Naive B cell (primary cell): Measurements from ENCODE around the gene ASTE1. TPM values are rescaled to one million over a fixed set of nuclear protein-coding genes. Genes with fewer than 3 reads are reported as not detected.
"Not testable (repeated sequence)": the region's sequence is repeated elsewhere in the genome, so short reads cannot be mapped to it uniquely, and the experiment has no call there.

Experiments used
- ATAC-seq, 2 donors: fragments of 150-1000 bp; cut with Tn5 transposase; 2 replicates each; pipeline ENCODE4 v1.10.0; 2021; ENCODE audit warnings: low read depth in 2 of 2, mild to moderate bottlenecking in 2 of 2, moderate library complexity in 2 of 2
- DNase-seq: peaks from one replicate; pipeline ENCODE4 v3.0.0; 2022
- H3K27ac Mint-ChIP-seq, 6 donors: one replicate each; pipeline ENCODE4 v1.8.0; 2020 to 2022; ENCODE audit warnings: mild to moderate bottlenecking in 6 of 6, mixed read lengths in 6 of 6, moderate library complexity in 5 of 6, inconsistent platforms in 2 of 6
- H3K27me3 Mint-ChIP-seq, 3 donors: one replicate each; pipeline ENCODE4 v1.8.0; 2021 to 2022; ENCODE audit warnings: mixed read lengths in 3 of 3, mild to moderate bottlenecking in 1 of 3
- H3K36me3 Mint-ChIP-seq, 2 donors: one replicate each; pipeline ENCODE4 v1.8.0; 2020 to 2022; ENCODE audit warnings: mixed read lengths in 2 of 2, inconsistent platforms in 1 of 2, mild to moderate bottlenecking in 1 of 2
- H3K4me1 Mint-ChIP-seq, 3 donors: one replicate each; pipeline ENCODE4 v1.8.0; 2020 to 2022; ENCODE audit warnings: mixed read lengths in 3 of 3, inconsistent platforms in 1 of 3, mild to moderate bottlenecking in 1 of 3, moderate library complexity in 1 of 3
- H3K4me3 Mint-ChIP-seq, 8 donors: one replicate each; pipeline ENCODE4 v1.8.0; 2020 to 2022; ENCODE audit warnings: mild to moderate bottlenecking in 8 of 8, mixed read lengths in 8 of 8, moderate library complexity in 8 of 8, inconsistent platforms in 2 of 8
- H3K9me3 Mint-ChIP-seq, 7 donors: one replicate each; pipeline ENCODE4 v1.8.0; 2020 to 2022; ENCODE audit warnings: mixed read lengths in 7 of 7, mild to moderate bottlenecking in 5 of 7, inconsistent platforms in 2 of 7, moderate library complexity in 1 of 7
- polyA plus RNA-seq, 6 donors: library from polyadenylated mRNA; unstranded; fragments of 300-500 nt; fragmentation: Illumina TruSeq; gene quantifications; one replicate each; pipeline ENCODE4 v1.2.3, GENCODE V29; 2021; ENCODE audit warnings: low read depth in 6 of 6

ASTE1 gene
- polyA plus RNA-seq, 6 donors from 2014 or later: 20.0 to 52.4 (median 24.3) TPM

DNA sequence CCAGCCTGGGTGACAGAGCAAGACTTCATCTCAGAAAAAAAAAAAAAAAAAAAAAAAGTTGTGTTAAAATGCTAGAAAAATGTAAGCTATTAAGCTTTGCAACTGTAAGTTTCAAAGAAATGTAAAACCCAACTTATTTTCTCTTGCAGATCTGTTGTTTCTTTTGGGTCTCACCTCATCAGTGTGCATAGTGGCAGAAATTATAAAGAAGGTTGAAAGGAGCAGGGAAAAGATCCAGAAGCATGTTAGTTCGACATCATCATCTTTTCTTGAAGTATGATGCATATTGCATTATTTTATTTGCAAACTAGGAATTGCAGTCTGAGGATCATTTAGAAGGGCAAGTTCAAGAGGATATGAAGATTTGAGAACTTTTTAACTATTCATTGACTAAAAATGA lies 25.6 kb downstream of the ASTE1 start:
- Mint-ChIP-seq H3K4me3 (peak overlapping the region in 1 of 8 donors; percentile 25), H3K36me3 (peaks cover 0 to 14% of the 10 kb centered on the region in 2 donors), H3K9me3 (no peaks in the 10 kb centered on the region), H3K4me1 (no peaks in the 10 kb centered on the region), H3K27me3 (no peaks in the 10 kb centered on the region), H3K27ac (peak overlapping the region in 1 of 6 donors; percentile 31)
- DNase-seq: no peak
- ATAC-seq: no peak

DNA sequence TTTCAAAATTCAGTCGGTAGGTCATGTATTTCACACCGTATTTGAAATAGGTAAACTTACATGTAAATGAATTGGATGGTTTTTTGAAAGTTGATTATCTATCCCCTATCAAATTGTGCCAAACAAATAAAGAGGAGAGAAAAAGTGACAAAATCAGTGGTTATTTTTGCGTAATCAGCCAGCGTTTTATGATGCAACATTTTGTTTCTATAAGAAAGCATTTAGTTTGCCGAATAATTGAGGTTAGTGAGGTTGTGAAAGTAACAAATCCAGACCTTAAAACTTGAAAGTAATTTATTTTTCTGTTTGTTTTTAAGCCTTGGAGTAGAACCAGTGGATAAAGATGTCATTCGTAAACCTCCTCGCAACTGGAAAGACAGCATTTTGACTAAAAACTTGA lies 29.3 kb downstream of the ASTE1 start:
- DNase-seq: no peak

DNA sequence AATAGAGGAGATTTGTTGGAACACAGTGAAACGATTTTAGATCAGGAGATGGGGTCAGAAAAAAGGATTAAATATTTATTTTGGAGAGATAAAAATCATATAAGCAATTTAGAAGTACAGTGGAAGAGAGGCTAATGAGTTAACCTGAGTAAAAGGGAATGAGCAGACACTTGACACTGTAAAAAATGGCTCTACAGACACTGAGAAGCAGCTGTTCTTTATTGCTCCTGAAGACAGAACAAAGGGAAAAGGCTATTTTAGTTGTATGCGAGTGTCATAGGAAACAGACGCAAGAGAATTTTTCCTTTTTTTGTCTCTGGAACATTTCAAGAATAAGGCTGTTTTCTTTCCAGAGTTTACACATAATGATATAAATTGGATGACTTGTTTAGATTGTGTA lies 34.3 kb downstream of the ASTE1 start:
- ATAC-seq (no peak), DNase-seq (no peak)
- Mint-ChIP-seq H3K36me3 (peaks cover 12 to 19% of the 10 kb centered on the region in 2 donors), H3K27me3 (no peaks in the 10 kb centered on the region), H3K27ac (peak overlapping the region in 1 of 6 donors; percentile 86), H3K4me3 (no peak overlapping the region), H3K9me3 (no peaks in the 10 kb centered on the region), H3K4me1 (peaks cover 0 to 7% (median 0%) of the 10 kb centered on the region in 3 donors)

More for the DNA sequence above, 29.3 kb downstream of the ASTE1 start:
- Mint-ChIP-seq H3K4me1 (no peaks in the 10 kb centered on the region), H3K4me3 (no peak overlapping the region), H3K36me3 (peaks cover 0 to 10% of the 10 kb centered on the region in 2 donors), H3K27me3 (no peaks in the 10 kb centered on the region), H3K27ac (no peak overlapping the region), H3K9me3 (no peaks in the 10 kb centered on the region)
- ATAC-seq: no peak

DNA sequence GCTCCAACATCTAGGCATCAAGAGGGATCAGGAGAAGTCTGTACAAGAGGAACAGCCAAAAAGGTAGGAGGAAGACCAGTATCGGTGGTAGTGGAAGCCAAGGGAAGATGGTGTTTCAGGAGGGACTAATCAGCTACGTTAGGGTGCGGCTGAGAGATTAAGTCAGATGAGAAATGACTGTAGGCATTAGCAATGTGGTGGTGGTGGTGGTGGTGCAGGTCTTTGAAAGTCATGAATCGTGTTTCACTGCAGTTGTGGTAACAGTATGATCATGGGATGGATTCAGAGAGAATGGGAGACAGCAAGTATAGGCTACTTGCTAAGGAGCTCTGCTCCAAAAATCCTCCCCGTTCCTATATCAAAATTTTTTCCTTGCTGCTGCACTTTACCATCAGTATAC lies 35.5 kb downstream of the ASTE1 start:
- Mint-ChIP-seq H3K4me1 (peaks cover 0 to 7% (median 0%) of the 10 kb centered on the region in 3 donors), H3K27ac (no peak overlapping the region), H3K9me3 (no peaks in the 10 kb centered on the region), H3K27me3 (no peaks in the 10 kb centered on the region), H3K4me3 (no peak overlapping the region), H3K36me3 (peaks cover 13 to 19% of the 10 kb centered on the region in 2 donors)
- no peak for ATAC-seq
- no peak for DNase-seq

DNA sequence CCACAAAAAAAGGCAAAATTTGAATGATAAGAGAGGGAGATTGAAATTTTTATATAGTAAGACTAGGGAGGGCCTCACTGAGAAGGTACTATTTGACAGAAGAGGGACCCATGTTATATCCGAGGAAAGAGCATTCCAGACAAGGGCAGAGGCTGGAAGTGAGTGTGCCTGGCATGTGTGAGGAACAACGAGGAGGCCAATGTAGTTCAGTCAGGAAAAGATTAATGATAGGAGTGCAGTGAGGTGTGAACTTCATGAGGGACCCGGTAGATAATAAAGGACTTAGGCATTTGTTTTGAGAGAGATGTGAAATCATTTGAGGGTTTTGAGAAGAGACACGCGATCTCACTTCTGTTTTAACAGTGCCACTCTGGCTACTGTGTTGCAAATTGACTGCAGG lies 36.3 kb downstream of the ASTE1 start:
- H3K36me3 Mint-ChIP-seq: peaks cover 17 to 19% of the 10 kb centered on the region in 2 donors
- DNase-seq (no peak), ATAC-seq (no peak)
- H3K27ac Mint-ChIP-seq: peak overlapping the region in 3 of 6 donors; percentile 16 to 60 (median 17)
- H3K27me3 Mint-ChIP-seq: no peaks in the 10 kb centered on the region
- peaks cover 0 to 7% (median 0%) of the 10 kb centered on the region in 3 donors for H3K4me1 Mint-ChIP-seq
- peak overlapping the region in 1 of 8 donors; percentile 10 for H3K4me3 Mint-ChIP-seq
- H3K9me3 Mint-ChIP-seq: no peaks in the 10 kb centered on the region

DNA sequence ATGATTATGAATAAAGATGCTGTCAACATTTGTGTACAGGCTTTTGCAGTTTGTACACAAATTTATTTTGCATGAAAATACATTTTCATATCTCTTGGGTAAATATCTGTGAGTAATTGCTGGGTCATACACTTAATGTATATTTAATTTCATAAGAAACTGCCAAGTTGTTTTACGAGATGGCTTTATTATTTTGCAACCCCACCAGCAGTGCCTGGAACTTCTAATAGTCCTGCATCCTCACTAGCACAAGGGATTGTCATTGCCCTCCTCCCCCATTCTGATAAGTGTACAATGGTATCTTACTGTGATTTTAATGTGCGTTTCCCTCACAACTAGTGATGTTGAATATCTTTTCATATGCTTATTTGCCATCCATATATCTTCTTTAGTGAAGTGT lies 45.2 kb downstream of the ASTE1 start:
- Mint-ChIP-seq H3K4me1 (no peaks in the 10 kb centered on the region), H3K27me3 (no peaks in the 10 kb centered on the region), H3K4me3 (no peak overlapping the region), H3K27ac (no peak overlapping the region), H3K36me3 (peaks cover 0 to 17% of the 10 kb centered on the region in 2 donors), H3K9me3 (no peaks in the 10 kb centered on the region)
- ATAC-seq (no peak), DNase-seq (no peak)

DNA sequence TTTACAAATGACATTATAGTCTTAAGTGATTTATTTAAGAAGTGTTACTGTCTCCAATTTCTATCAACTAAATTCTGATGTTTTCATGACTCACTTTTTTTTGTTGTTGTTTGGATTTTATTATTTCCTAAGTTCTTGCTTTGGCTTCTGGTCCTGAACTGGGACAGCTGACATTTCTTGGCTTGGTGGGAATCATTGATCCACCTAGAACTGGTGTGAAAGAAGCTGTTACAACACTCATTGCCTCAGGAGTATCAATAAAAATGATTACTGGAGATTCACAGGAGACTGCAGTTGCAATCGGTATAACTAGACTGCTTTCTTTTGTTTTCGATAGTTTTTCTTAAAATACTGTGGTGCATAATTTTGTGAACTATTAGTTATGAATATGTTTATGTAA lies 47.5 kb downstream of the ASTE1 start:
- Mint-ChIP-seq H3K27ac (peak overlapping the region in 2 of 6 donors; percentile 42 to 61), H3K4me1 (no peaks in the 10 kb centered on the region), H3K9me3 (no peaks in the 10 kb centered on the region), H3K36me3 (peaks cover 0 to 12% of the 10 kb centered on the region in 2 donors), H3K27me3 (no peaks in the 10 kb centered on the region), H3K4me3 (no peak overlapping the region)
- ATAC-seq: no peak
- DNase-seq: no peak

DNA sequence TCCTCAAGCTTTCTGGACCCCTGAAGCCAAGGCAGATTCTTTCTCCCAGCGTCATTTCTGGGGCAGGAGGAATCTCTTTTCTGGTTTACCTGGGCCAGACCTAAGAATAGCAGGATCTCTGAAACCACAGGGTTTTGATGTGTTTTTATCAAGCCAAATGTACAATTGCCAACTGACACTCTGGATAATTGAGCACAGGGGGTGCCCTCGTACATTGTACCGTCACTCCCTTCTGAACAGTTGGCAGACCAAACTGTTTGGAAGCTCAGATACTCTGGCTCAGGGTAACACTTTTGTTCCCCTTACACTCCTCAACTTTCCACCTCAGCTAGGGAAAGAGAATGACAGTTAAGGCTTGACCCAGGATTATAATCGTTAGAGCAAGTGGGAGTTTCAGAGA lies 49.9 kb downstream of the ASTE1 start:
- H3K4me1 Mint-ChIP-seq: no peaks in the 10 kb centered on the region
- H3K27ac Mint-ChIP-seq: no peak overlapping the region
- DNase-seq (no peak), ATAC-seq (no peak)
- H3K4me3 Mint-ChIP-seq: no peak overlapping the region
- H3K36me3 Mint-ChIP-seq: peaks cover 0 to 20% of the 10 kb centered on the region in 2 donors
- H3K27me3 Mint-ChIP-seq: no peaks in the 10 kb centered on the region
- no peaks in the 10 kb centered on the region for H3K9me3 Mint-ChIP-seq

DNA sequence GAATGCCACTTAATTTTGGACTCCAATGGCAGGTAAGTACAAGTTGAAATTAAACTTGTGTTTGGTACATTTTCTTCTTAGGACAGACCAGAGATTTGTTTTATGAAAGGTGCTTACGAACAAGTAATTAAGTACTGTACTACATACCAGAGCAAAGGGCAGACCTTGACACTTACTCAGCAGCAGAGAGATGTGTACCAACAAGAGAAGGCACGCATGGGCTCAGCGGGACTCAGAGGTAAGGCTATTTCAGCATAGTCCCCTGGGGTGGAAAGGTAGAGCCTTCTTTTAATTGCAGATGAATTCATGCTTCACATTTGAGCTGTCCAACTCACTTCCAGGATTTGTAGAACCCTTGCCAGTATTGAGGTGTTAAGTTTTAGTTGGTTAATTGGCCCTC lies 51.4 kb downstream of the ASTE1 start:
- ATAC-seq: no peak
- no peak overlapping the region for H3K4me3 Mint-ChIP-seq
- DNase-seq: no peak
- no peaks in the 10 kb centered on the region for H3K27me3 Mint-ChIP-seq
- H3K4me1 Mint-ChIP-seq: no peaks in the 10 kb centered on the region
- H3K27ac Mint-ChIP-seq: no peak overlapping the region
- no peaks in the 10 kb centered on the region for H3K9me3 Mint-ChIP-seq
- H3K36me3 Mint-ChIP-seq: peaks cover 4 to 29% of the 10 kb centered on the region in 2 donors

DNA sequence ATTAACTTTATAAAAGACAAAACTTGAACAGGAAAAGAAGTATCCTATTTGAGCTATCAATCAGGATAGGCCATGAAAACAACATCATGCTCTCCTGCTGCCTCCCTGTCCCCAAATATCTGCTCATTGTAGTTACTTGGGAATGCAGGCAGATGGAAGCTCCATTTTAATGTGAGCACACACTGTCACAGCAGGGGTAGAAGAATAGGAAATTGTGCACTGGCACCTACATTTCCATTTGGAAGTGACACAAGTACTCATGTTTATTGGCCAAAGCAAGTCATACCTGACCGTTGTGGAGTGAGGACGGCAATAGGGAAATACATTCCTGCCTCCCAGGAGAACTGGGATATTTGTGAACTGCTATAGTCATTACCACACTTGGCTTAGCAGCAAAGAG lies 52.4 kb downstream of the ASTE1 start:
- no peak overlapping the region for H3K27ac Mint-ChIP-seq
- H3K36me3 Mint-ChIP-seq: peaks cover 7 to 27% of the 10 kb centered on the region in 2 donors
- H3K27me3 Mint-ChIP-seq: no peaks in the 10 kb centered on the region
- DNase-seq (no peak), ATAC-seq (no peak)
- H3K4me1 Mint-ChIP-seq: no peaks in the 10 kb centered on the region
- no peaks in the 10 kb centered on the region for H3K9me3 Mint-ChIP-seq
- H3K4me3 Mint-ChIP-seq: no peak overlapping the region

DNA sequence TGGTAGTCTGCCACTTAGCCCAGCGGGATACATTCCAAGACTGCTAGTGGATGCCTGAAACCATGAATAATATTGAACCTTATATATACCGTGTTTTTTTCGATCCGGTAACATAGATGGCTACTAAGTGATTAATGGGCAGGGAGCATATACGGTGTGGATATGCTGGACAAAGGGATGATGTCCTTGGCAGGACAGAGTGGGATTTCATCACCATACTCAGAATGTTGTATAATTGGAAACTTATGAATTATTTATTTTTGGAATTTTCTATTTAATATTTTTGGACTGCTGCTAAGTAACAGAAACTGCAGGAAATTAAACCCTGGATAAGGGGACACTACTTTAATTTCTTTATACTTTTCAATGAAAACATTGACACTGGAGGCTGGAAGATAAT lies 53.2 kb downstream of the ASTE1 start:
- Mint-ChIP-seq H3K36me3 (peaks cover 10 to 31% of the 10 kb centered on the region in 2 donors), H3K4me1 (no peaks in the 10 kb centered on the region)
- DNase-seq: no peak

DNA sequence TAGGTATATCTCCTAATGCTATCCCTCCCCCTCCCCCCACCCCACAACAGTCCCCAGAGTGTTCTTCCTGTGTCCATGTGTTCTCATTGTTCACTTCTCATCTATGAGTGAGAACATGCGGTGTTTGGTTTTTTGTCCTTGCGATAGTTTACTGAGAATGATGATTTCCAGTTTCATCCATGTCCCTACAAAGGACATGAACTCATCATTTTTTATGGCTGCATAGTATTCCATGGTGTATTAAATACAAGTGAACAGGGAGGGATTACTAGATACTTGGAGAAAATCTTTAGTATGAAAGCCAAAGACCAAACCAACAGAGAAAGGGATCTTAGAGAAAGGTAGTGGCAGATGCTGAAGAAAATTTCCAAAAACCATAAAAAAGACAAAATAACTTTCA lies 54.0 kb downstream of the ASTE1 start:
- H3K27ac Mint-ChIP-seq, H3K27me3 Mint-ChIP-seq, H3K4me3 Mint-ChIP-seq, H3K9me3 Mint-ChIP-seq, H3K4me1 Mint-ChIP-seq, ATAC-seq, DNase-seq: not testable (repeated sequence)
- peaks cover 18 to 34% of the 10 kb centered on the region in 2 donors for H3K36me3 Mint-ChIP-seq

More for the DNA sequence above, 53.2 kb downstream of the ASTE1 start:
- Mint-ChIP-seq H3K27me3 (no peaks in the 10 kb centered on the region), H3K4me3 (no peak overlapping the region), H3K9me3 (no peaks in the 10 kb centered on the region), H3K27ac (no peak overlapping the region)
- no peak for ATAC-seq

DNA sequence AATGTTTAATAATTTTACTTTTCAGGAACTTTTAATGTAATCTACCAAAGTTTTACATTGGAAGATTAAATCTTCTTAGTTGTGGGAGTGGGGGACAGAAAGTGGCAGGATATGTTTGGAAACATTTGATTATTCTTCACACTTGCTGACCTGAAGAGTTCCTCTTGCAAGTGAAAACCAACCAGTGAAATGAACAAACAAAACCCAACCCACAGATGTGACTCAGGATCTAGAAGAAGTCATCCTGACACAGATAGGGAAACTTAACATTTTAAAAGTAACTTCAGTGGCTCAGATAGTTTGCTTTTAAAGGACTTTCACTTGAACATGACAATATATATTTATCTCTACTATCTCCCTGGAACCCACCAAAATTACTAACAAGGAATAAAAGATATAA lies 55.4 kb downstream of the ASTE1 start:
- Mint-ChIP-seq H3K4me3 (no peak overlapping the region), H3K4me1 (no peaks in the 10 kb centered on the region), H3K27ac (no peak overlapping the region), H3K36me3 (peaks cover 31 to 38% of the 10 kb centered on the region in 2 donors), H3K9me3 (no peaks in the 10 kb centered on the region), H3K27me3 (no peaks in the 10 kb centered on the region)
- DNase-seq (no peak), ATAC-seq (no peak)

DNA sequence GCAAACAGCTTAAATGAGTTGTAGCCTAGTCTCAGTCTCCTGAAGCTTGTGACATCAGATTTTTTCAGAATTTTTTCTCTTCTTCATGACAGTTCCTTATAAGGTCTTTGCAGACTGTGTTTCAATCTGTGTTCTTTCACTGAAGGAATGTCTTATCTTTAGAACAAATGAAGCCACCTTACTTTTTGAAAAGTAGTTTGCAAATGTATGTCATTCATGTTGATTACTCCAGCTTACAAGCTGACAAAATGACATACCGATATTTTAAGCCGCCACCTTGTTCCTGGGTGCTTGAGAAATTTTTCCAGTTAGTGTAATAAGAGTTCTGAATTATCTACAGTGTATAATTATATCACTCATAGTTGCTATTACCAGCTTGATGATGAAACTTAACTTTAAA lies 57.0 kb downstream of the ASTE1 start:
- H3K4me1 Mint-ChIP-seq: no peaks in the 10 kb centered on the region
- H3K27me3 Mint-ChIP-seq: no peaks in the 10 kb centered on the region
- ATAC-seq: no peak
- peaks cover 43 to 47% of the 10 kb centered on the region in 2 donors for H3K36me3 Mint-ChIP-seq
- H3K4me3 Mint-ChIP-seq: no peak overlapping the region
- H3K27ac Mint-ChIP-seq: no peak overlapping the region
- no peak for DNase-seq
- H3K9me3 Mint-ChIP-seq: no peaks in the 10 kb centered on the region

DNA sequence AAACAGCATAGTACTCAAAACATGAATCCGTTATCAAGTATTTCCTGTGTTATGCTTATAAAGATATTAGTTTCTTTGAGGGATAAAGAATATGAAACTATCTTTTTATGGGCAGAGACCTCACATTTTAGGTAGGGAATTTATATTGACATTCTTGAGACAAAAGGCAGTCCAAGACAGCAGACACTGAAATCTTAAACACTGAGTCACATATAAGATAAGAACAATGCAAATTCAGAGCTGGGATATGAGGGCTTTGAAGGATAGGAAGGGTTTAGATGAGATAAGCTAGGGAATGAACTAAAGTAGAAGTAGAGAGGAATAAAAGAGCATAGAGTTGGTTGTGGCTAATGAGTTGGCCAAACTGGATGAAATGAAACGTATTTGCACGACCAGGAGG lies 58.4 kb downstream of the ASTE1 start:
- DNase-seq (no peak), ATAC-seq (no peak)
- no peaks in the 10 kb centered on the region for H3K27me3 Mint-ChIP-seq
- H3K27ac Mint-ChIP-seq: no peak overlapping the region
- no peaks in the 10 kb centered on the region for H3K9me3 Mint-ChIP-seq
- no peak overlapping the region for H3K4me3 Mint-ChIP-seq
- H3K36me3 Mint-ChIP-seq: peaks cover 43 to 50% of the 10 kb centered on the region in 2 donors
- H3K4me1 Mint-ChIP-seq: no peaks in the 10 kb centered on the region
